ENCODE data around the gene CENPE.

DNA sequence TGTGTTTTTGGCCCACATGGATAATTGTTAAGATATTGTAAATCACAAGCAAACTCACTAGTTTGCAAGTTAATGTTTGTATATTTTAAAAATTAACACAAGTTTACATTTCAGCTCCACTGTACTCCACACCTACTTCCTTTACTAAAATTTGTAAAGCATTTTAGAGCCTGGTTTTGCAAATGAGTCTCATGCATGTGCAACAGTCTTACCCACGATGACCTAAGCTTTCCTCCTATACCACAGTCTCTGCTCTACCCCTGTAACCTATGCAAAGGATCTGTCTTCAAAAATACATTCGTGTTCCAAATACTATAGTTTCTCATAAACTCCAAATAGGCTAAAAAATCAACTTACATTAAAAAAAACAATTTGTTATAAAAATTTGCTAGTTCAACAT is 108.7 kb downstream of the CENPE start:
- TF ChIP-seq, protein P1, sequence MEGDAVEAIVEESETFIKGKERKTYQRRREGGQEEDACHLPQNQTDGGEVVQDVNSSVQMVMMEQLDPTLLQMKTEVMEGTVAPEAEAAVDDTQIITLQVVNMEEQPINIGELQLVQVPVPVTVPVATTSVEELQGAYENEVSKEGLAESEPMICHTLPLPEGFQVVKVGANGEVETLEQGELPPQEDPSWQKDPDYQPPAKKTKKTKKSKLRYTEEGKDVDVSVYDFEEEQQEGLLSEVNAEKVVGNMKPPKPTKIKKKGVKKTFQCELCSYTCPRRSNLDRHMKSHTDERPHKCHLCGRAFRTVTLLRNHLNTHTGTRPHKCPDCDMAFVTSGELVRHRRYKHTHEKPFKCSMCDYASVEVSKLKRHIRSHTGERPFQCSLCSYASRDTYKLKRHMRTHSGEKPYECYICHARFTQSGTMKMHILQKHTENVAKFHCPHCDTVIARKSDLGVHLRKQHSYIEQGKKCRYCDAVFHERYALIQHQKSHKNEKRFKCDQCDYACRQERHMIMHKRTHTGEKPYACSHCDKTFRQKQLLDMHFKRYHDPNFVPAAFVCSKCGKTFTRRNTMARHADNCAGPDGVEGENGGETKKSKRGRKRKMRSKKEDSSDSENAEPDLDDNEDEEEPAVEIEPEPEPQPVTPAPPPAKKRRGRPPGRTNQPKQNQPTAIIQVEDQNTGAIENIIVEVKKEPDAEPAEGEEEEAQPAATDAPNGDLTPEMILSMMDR (conservative IDR thresholded peaks at IDR 0.05; ENCODE audit: low read depth, low read length): no peak
- TF ChIP-seq MAZ (IDR thresholded peaks at IDR 0.05; ENCODE audit: borderline replicate concordance, low read depth, low read length) (no peak), RFX5 (IDR thresholded peaks at IDR 0.05; ENCODE audit: low read depth, low read length) (no peak), POLR2A (IDR thresholded peaks at IDR 0.05; ENCODE audit: low read depth, low read length) (no peak)
- TF ChIP-seq, protein P2, sequence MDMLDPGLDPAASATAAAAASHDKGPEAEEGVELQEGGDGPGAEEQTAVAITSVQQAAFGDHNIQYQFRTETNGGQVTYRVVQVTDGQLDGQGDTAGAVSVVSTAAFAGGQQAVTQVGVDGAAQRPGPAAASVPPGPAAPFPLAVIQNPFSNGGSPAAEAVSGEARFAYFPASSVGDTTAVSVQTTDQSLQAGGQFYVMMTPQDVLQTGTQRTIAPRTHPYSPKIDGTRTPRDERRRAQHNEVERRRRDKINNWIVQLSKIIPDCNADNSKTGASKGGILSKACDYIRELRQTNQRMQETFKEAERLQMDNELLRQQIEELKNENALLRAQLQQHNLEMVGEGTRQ (IDR thresholded peaks at IDR 0.05; ENCODE audit: low read depth, low read length): no peak
